ENCODE data around the gene THUMPD2. TPM values are rescaled to one million over a fixed set of nuclear protein-coding genes. Genes with fewer than 3 reads are reported as not detected.

Gene THUMPD2
- total RNA-seq, 1 experiment from 2014 or later, result 19.6 TPM

DNA sequence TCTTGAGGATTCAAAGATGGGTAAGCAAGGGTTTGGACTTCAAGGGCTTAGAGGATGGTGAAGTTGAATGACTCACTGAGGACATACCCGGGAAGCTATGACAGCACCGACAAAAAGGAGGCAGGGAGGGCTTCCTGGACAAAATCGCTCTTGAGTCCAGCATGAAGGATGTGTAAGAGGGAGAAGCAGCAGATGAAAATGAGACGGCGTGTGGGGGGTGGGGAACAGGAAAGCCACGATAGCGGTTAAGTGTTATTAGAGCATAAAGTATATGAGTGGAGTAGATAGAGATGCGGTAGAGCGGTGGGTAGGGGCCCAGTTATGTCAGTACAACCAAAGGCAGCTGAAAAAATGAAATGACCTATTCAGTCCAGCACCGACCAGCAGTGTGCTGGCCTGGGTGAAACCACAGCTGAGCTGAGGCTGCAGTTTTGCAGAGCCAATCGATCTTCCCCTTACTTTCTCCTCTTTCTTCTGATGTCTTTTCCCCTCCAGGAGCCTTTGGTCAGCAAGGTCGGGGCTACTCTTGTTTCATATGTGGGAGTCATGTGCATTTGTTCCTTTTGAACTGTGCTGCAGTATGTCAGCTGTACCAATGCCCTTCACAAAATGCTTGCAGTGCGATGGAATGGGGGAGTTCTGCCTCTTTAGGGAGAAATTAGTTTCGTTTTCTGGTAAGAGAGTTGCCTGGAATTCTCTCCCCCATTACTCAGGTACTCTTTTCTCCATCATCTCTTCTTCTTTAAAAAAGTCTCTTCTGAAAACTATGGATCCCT lies 2.0 kb upstream of the THUMPD2 start:
- POLR2A ChIA-PET, result no interaction called here
- no peak for TF ChIP-seq ZNF121 (CRISPR knock-in tag; IDR thresholded peaks at IDR 0.05)
- TF ChIP-seq JUN (CRISPR knock-in tag; IDR thresholded peaks at IDR 0.05), result no peak
- TF ChIP-seq, protein P1, sequence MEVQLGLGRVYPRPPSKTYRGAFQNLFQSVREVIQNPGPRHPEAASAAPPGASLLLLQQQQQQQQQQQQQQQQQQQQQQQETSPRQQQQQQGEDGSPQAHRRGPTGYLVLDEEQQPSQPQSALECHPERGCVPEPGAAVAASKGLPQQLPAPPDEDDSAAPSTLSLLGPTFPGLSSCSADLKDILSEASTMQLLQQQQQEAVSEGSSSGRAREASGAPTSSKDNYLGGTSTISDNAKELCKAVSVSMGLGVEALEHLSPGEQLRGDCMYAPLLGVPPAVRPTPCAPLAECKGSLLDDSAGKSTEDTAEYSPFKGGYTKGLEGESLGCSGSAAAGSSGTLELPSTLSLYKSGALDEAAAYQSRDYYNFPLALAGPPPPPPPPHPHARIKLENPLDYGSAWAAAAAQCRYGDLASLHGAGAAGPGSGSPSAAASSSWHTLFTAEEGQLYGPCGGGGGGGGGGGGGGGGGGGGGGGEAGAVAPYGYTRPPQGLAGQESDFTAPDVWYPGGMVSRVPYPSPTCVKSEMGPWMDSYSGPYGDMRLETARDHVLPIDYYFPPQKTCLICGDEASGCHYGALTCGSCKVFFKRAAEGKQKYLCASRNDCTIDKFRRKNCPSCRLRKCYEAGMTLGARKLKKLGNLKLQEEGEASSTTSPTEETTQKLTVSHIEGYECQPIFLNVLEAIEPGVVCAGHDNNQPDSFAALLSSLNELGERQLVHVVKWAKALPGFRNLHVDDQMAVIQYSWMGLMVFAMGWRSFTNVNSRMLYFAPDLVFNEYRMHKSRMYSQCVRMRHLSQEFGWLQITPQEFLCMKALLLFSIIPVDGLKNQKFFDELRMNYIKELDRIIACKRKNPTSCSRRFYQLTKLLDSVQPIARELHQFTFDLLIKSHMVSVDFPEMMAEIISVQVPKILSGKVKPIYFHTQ (CRISPR knock-in tag; IDR thresholded peaks at IDR 0.05), result no peak
- TF ChIP-seq CBFB (CRISPR knock-in tag; IDR thresholded peaks at IDR 0.05; ENCODE audit: low read depth), result no peak
- TF ChIP-seq, protein P2, sequence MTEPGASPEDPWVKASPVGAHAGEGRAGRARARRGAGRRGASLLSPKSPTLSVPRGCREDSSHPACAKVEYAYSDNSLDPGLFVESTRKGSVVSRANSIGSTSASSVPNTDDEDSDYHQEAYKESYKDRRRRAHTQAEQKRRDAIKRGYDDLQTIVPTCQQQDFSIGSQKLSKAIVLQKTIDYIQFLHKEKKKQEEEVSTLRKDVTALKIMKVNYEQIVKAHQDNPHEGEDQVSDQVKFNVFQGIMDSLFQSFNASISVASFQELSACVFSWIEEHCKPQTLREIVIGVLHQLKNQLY (CRISPR knock-in tag; IDR thresholded peaks at IDR 0.05), result no peak
- TF ChIP-seq, protein P3, sequence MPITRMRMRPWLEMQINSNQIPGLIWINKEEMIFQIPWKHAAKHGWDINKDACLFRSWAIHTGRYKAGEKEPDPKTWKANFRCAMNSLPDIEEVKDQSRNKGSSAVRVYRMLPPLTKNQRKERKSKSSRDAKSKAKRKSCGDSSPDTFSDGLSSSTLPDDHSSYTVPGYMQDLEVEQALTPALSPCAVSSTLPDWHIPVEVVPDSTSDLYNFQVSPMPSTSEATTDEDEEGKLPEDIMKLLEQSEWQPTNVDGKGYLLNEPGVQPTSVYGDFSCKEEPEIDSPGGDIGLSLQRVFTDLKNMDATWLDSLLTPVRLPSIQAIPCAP (CRISPR knock-in tag; IDR thresholded peaks at IDR 0.05), result no peak
- H3K4me3 Mint-ChIP-seq, result no peak overlapping the region
- no peak overlapping the region for H3K27ac Mint-ChIP-seq
- CTCF ChIA-PET, result no interaction called here
- peaks cover 52% of the 10 kb centered on the region for H3K4me1 Mint-ChIP-seq
- no peak for ATAC-seq
- DNase-seq (ENCODE audit: low spot score), result no peak
- H3K36me3 Mint-ChIP-seq, result peaks cover 6% of the 10 kb centered on the region
- H3K9me3 Mint-ChIP-seq, result peaks cover 2% of the 10 kb centered on the region
- H3K27me3 Mint-ChIP-seq (ENCODE audit: low read depth), result peaks cover 3% of the 10 kb centered on the region; the same call in 1 of the 2 replicates

DNA sequence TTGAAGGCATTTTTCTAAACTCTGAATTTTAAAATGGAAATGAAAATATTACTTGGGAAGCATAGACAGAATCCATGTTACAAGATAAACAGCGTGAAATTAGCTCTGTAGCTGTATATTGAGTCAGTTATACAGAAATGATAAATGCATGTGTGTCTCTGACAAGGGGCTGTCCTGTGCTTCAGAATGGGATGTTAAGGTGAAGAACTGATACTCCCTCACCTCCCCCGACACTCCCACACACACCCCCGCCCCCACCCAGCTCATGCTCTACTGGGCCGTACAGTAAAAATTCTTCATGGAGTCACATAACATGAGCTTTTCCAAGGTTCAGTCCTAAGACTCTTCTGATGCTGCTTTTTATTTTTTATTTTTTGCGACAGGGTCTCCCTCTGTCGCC lies 869 bp upstream of the THUMPD2 start:
- DNase-seq (ENCODE audit: low spot score) (no peak), ATAC-seq (no peak)
- ChIA-PET CTCF (no interaction called here), POLR2A (no interaction called here)
- Mint-ChIP-seq H3K27ac (no peak overlapping the region), H3K27me3 (ENCODE audit: low read depth) (peaks cover 3% of the 10 kb centered on the region; the same call in 1 of the 2 replicates), H3K36me3 (peaks cover 9% of the 10 kb centered on the region), H3K4me1 (peaks cover 54% of the 10 kb centered on the region), H3K9me3 (peaks cover 4% of the 10 kb centered on the region), H3K4me3 (peak overlapping the region; percentile 58; the same call in 1 of the 2 replicates)
- TF ChIP-seq, protein P4, sequence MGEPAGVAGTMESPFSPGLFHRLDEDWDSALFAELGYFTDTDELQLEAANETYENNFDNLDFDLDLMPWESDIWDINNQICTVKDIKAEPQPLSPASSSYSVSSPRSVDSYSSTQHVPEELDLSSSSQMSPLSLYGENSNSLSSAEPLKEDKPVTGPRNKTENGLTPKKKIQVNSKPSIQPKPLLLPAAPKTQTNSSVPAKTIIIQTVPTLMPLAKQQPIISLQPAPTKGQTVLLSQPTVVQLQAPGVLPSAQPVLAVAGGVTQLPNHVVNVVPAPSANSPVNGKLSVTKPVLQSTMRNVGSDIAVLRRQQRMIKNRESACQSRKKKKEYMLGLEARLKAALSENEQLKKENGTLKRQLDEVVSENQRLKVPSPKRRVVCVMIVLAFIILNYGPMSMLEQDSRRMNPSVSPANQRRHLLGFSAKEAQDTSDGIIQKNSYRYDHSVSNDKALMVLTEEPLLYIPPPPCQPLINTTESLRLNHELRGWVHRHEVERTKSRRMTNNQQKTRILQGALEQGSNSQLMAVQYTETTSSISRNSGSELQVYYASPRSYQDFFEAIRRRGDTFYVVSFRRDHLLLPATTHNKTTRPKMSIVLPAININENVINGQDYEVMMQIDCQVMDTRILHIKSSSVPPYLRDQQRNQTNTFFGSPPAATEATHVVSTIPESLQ (CRISPR knock-in tag; IDR thresholded peaks at IDR 0.05), result no peak
- no peak for TF ChIP-seq ZNF263 (CRISPR knock-in tag; IDR thresholded peaks at IDR 0.05; ENCODE audit: low read depth)
- TF ChIP-seq, protein P5, sequence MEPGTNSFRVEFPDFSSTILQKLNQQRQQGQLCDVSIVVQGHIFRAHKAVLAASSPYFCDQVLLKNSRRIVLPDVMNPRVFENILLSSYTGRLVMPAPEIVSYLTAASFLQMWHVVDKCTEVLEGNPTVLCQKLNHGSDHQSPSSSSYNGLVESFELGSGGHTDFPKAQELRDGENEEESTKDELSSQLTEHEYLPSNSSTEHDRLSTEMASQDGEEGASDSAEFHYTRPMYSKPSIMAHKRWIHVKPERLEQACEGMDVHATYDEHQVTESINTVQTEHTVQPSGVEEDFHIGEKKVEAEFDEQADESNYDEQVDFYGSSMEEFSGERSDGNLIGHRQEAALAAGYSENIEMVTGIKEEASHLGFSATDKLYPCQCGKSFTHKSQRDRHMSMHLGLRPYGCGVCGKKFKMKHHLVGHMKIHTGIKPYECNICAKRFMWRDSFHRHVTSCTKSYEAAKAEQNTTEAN (CRISPR knock-in tag; IDR thresholded peaks at IDR 0.05), result no peak
- TF ChIP-seq, protein P6, sequence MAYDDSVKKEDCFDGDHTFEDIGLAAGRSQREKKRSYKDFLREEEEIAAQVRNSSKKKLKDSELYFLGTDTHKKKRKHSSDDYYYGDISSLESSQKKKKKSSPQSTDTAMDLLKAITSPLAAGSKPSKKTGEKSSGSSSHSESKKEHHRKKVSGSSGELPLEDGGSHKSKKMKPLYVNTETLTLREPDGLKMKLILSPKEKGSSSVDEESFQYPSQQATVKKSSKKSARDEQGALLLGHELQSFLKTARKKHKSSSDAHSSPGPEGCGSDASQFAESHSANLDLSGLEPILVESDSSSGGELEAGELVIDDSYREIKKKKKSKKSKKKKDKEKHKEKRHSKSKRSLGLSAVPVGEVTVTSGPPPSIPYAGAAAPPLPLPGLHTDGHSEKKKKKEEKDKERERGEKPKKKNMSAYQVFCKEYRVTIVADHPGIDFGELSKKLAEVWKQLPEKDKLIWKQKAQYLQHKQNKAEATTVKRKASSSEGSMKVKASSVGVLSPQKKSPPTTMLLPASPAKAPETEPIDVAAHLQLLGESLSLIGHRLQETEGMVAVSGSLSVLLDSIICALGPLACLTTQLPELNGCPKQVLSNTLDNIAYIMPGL (CRISPR knock-in tag; IDR thresholded peaks at IDR 0.05), result no peak
- no peak for TF ChIP-seq ZNF317 (CRISPR knock-in tag; IDR thresholded peaks at IDR 0.05; ENCODE audit: borderline replicate concordance, low read depth)
- TF ChIP-seq, protein P7, sequence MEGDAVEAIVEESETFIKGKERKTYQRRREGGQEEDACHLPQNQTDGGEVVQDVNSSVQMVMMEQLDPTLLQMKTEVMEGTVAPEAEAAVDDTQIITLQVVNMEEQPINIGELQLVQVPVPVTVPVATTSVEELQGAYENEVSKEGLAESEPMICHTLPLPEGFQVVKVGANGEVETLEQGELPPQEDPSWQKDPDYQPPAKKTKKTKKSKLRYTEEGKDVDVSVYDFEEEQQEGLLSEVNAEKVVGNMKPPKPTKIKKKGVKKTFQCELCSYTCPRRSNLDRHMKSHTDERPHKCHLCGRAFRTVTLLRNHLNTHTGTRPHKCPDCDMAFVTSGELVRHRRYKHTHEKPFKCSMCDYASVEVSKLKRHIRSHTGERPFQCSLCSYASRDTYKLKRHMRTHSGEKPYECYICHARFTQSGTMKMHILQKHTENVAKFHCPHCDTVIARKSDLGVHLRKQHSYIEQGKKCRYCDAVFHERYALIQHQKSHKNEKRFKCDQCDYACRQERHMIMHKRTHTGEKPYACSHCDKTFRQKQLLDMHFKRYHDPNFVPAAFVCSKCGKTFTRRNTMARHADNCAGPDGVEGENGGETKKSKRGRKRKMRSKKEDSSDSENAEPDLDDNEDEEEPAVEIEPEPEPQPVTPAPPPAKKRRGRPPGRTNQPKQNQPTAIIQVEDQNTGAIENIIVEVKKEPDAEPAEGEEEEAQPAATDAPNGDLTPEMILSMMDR (IDR thresholded peaks at IDR 0.05), result no peak
- TF ChIP-seq, protein P8, sequence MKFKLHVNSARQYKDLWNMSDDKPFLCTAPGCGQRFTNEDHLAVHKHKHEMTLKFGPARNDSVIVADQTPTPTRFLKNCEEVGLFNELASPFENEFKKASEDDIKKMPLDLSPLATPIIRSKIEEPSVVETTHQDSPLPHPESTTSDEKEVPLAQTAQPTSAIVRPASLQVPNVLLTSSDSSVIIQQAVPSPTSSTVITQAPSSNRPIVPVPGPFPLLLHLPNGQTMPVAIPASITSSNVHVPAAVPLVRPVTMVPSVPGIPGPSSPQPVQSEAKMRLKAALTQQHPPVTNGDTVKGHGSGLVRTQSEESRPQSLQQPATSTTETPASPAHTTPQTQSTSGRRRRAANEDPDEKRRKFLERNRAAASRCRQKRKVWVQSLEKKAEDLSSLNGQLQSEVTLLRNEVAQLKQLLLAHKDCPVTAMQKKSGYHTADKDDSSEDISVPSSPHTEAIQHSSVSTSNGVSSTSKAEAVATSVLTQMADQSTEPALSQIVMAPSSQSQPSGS (CRISPR knock-in tag; IDR thresholded peaks at IDR 0.05; ENCODE audit: borderline replicate concordance, low read depth), result no peak
- TF ChIP-seq, protein P9, sequence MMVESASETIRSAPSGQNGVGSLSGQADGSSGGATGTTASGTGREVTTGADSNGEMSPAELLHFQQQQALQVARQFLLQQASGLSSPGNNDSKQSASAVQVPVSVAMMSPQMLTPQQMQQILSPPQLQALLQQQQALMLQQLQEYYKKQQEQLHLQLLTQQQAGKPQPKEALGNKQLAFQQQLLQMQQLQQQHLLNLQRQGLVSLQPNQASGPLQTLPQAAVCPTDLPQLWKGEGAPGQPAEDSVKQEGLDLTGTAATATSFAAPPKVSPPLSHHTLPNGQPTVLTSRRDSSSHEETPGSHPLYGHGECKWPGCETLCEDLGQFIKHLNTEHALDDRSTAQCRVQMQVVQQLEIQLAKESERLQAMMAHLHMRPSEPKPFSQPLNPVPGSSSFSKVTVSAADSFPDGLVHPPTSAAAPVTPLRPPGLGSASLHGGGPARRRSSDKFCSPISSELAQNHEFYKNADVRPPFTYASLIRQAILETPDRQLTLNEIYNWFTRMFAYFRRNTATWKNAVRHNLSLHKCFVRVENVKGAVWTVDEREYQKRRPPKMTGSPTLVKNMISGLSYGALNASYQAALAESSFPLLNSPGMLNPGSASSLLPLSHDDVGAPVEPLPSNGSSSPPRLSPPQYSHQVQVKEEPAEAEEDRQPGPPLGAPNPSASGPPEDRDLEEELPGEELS (CRISPR knock-in tag; IDR thresholded peaks at IDR 0.05), result no peak
- TF ChIP-seq CREM (CRISPR knock-in tag; IDR thresholded peaks at IDR 0.05), result no peak
